HCT116 (cell line): ENCODE results near the gene GMPPA. TPM values are rescaled to one million over a fixed set of nuclear protein-coding genes. Genes with fewer than 3 reads are reported as not detected.
A peak's percentile ranks its signal among the peaks of the same experiment; 100 is the strongest.

Experiments used
- ATAC-seq: fragments of 200-7000 bp; cut with Tn5 transposase; 2 replicates; pipeline ENCODE4 v1.9.1; 2020; ENCODE audit warnings: mild to moderate bottlenecking, moderate library complexity
- BruUV-seq: library from RNA; stranded (reverse); fragments of 400-500 nt; replicated peaks from 2 replicates; lab custom pipeline; 2021; lab: Mats Ljungman, UMichigan
- CTCF ChIA-PET: fragments of 300-600 bp; sonication (Branson Sonifier 250); formaldehyde crosslinking; loops from one replicate; lab custom pipeline; 2021; ENCODE audit warnings: antibody characterized with exemption; lab: Charles Lee
- POLR2A ChIA-PET: fragments of 300-600, 350-600 bp; sonication (Branson Sonifier 250); formaldehyde crosslinking; loops from one replicate; lab custom pipeline; 2021; ENCODE audit warnings: antibody characterized with exemption; lab: Charles Lee
- RAD21 ChIA-PET, 2 experiments: fragments of 300-600 bp; sonication (Branson Sonifier 250); formaldehyde crosslinking; loops; one replicate each; lab custom pipeline; 2023; ENCODE audit warnings: low total read pairs in 2 of 2; ENCODE audit not compliant: uncharacterized antibody in 2 of 2, unreplicated experiment in 2 of 2, low non-redundant PET in 1 of 2; lab: Charles Lee
- DNase-seq: peaks from one replicate; pipeline ENCODE4 v3.0.0-alpha.2; 2010; ENCODE audit warnings: low read depth, low spot score
- H2AFZ ChIP-seq: fragments of 200-600 bp; shearing (Covaris generic), sonication (generic); 2 replicates; pipeline ENCODE4 v1.6.1; 2017; ENCODE audit warnings: low read depth, mixed run types, mixed read lengths, antibody characterized with exemption, low read length; ENCODE audit not compliant: poor library complexity, severe bottlenecking
- H3K27ac ChIP-seq: 2 replicates; pipeline ENCODE4 v1.5.1; 2012; ENCODE audit warnings: low read depth, low read length
- H3K27me3 ChIP-seq: fragments of 200-600 bp; sonication (generic); 2 replicates; pipeline ENCODE4 v1.6.1; 2016; ENCODE audit warnings: mixed run types, low read length, mixed read lengths; ENCODE audit not compliant: insufficient read depth
- H3K36me3 ChIP-seq, 2 experiments: fragments of 200-500 bp in 1 of 2; fragments of 200-600 bp in 1 of 2; sonication (Bioruptor generic) in 1 of 2; sonication (generic) in 1 of 2; 2 replicates each; pipeline versions ENCODE4 v1.5.1 to v1.6.1; 2014 to 2016; ENCODE audit warnings: low read length in 2 of 2, inconsistent platforms in 1 of 2, mixed read lengths in 1 of 2, mixed run types in 1 of 2; ENCODE audit not compliant: insufficient read depth in 2 of 2, control insufficient read depth in 1 of 2
- H3K4me1 ChIP-seq, 2 experiments: fragments of 200-600 bp in 1 of 2; sonication (generic) in 1 of 2; 2 replicates each; pipeline versions ENCODE4 v1.5.1 to v1.6.1; 2012 to 2017; ENCODE audit warnings: low read length in 2 of 2, inconsistent platforms in 1 of 2, mild to moderate bottlenecking in 1 of 2, mixed read lengths in 1 of 2, mixed run types in 1 of 2, moderate library complexity in 1 of 2; ENCODE audit not compliant: insufficient read depth in 2 of 2, control insufficient read depth in 1 of 2
- H3K4me2 ChIP-seq: fragments of 200-600 bp; sonication (generic); 2 replicates; pipeline ENCODE4 v1.6.1; 2017; ENCODE audit warnings: mixed run types, low read length, mixed read lengths
- H3K4me3 ChIP-seq, 2 experiments: fragments of 200-600 bp in 1 of 2; sonication (generic) in 1 of 2; replicated peaks in 1 of 2; 2 replicates each; pipeline ENCODE4 v1.5.1; 2011 to 2016; ENCODE audit warnings: low read length in 2 of 2, control low read depth in 1 of 2, low read depth in 1 of 2, mild to moderate bottlenecking in 1 of 2, mixed read lengths in 1 of 2, mixed run types in 1 of 2
- H3K79me2 ChIP-seq: fragments of 200-600 bp; sonication (generic); 2 replicates; pipeline ENCODE4 v1.6.1; 2017; ENCODE audit warnings: mild to moderate bottlenecking, mixed run types, low read length, moderate library complexity, mixed read lengths; ENCODE audit not compliant: insufficient read depth
- H3K9ac ChIP-seq: fragments of 200-600 bp; sonication (generic); 2 replicates; pipeline ENCODE4 v1.6.1; 2016; ENCODE audit warnings: low read length, mixed read lengths
- H3K9me2 ChIP-seq: fragments of 200-600 bp; sonication (generic), shearing (Covaris generic); 2 replicates; pipeline ENCODE4 v1.6.1; 2017; ENCODE audit warnings: mixed run types, mild to moderate bottlenecking, moderate library complexity; ENCODE audit not compliant: insufficient read depth
- H3K9me3 ChIP-seq, 2 experiments: fragments of 200-500 bp in 1 of 2; fragments of 200-600 bp in 1 of 2; sonication (Bioruptor generic) in 1 of 2; sonication (generic) in 1 of 2; 2 replicates each; pipeline ENCODE4 v1.6.1; 2014 to 2017; ENCODE audit warnings: low read length in 2 of 2, mixed read lengths in 2 of 2, inconsistent platforms in 1 of 2, low read depth in 1 of 2, mild to moderate bottlenecking in 1 of 2, mixed run types in 1 of 2, moderate library complexity in 1 of 2; ENCODE audit not compliant: control insufficient read depth in 1 of 2, insufficient read depth in 1 of 2
- H4K20me1 ChIP-seq: fragments of 200-600 bp; sonication (generic), shearing (Covaris generic); 2 replicates; pipeline ENCODE4 v1.6.1; 2017; ENCODE audit warnings: mixed run types, mild to moderate bottlenecking, moderate library complexity; ENCODE audit not compliant: insufficient read depth
- POLR2AphosphoS5 ChIP-seq: IDR thresholded peaks from 2 replicates; pipeline ENCODE4 v1.6.1; 2011; ENCODE audit warnings: mild to moderate bottlenecking, low read depth, low read length, moderate library complexity
- SP1 ChIP-seq: IDR thresholded peaks from 2 replicates; pipeline ENCODE4 v1.6.1; 2012; ENCODE audit warnings: low read depth
- intact Hi-C: fragments of 100-400 bp; cut with micrococcal nuclease; formaldehyde crosslinking; loops from 2 replicates; pipeline ENCODE4 v1.10.0; 2022
- total RNA-seq: library from RNA; stranded (reverse); gene quantifications from one replicate; pipeline ENCODE4 v1.2.1, GENCODE V29; 2021; ENCODE audit not compliant: unreplicated experiment
- TF ChIP-seq, protein P1 (sequence below): IDR thresholded peaks from 2 replicates; pipeline ENCODE4 v1.6.1; 2011; ENCODE audit warnings: mild to moderate bottlenecking, low read length, moderate library complexity; ENCODE audit not compliant: insufficient replicate concordance; ENCODE audit errors: extremely low read depth
- TF ChIP-seq, protein P2 (sequence below), 3 experiments: fragments of 200-600 bp in 1 of 3; sonication (generic) in 1 of 3; IDR thresholded peaks in 2 of 3; conservative IDR thresholded peaks in 1 of 3; 2 replicates each; pipeline ENCODE4 v1.5.1; 2012 to 2017; ENCODE audit warnings: low read depth in 2 of 3, low read length in 2 of 3, antibody characterized with exemption in 1 of 3, borderline replicate concordance in 1 of 3, control low read depth in 1 of 3, mild to moderate bottlenecking in 1 of 3, mixed read lengths in 1 of 3, mixed run types in 1 of 3, moderate library complexity in 1 of 3; ENCODE audit not compliant: insufficient read depth in 1 of 3

Gene GMPPA
- total RNA-seq, 1 experiment from 2014 or later, result 71.8 TPM

DNA sequence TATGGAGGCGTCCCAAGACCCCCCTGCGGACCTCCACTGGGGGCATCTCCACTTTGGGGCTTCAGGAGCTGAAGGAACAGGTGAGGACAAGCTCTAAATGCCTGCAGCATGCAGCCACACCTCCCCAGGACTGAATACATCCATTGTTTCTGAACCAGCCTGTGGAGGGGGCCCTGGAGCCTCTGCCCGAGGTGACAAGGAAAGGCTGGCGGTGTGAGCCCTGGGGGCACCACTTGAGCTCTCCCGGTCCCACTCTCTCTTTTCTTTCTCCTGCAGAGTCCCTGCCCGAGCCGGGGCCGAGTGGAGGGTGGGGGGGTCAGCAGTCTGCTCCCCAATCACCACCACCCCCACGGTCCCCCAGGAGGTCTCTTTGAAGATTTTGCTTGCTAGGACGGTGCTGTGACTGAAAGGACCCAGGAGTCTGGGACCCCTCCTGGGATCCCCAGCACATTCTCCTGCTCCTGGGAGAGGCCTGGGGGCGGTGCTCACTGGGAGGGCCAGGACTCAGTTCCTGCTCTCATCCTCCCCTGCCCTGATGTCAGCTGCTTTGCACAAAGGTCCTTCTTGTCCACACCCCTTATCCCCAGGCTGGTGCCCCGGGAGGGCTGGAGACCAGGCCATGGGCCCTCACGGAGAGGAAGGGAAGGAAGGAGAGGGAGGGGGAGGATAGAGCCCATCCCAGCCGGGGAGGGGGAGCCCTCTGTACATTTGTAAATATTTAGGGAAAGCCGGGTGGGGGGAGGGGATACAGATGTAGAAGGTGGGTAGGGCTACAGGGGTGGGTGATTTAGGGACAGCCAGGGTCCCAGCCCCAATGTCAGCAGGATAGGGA lies 39.2 kb downstream of the GMPPA start:
- H3K27me3 ChIP-seq, result no peaks in the 10 kb centered on the region
- ChIA-PET RAD21 (interaction anchor here in 1 of 2 experiments (0.6 kb wide), 1 partner anchor 85 kb away, joined by 3 read pairs; no protein-coding TSS in a partner anchor), CTCF (interaction anchor here (1.1 kb wide), 1 partner anchor 42 kb away, joined by 3 read pairs; a partner anchor contains a TSS), POLR2A (no interaction called here)
- no peaks in the 10 kb centered on the region for H3K9me3 ChIP-seq
- peaks cover 45% of the 10 kb centered on the region for H3K79me2 ChIP-seq
- H2AFZ ChIP-seq, result no peak overlapping the region
- H3K4me1 ChIP-seq, result peaks cover 24 to 77% of the 10 kb centered on the region in 2 experiments
- H3K4me3 ChIP-seq, result no peak overlapping the region
- TF ChIP-seq, protein P1, sequence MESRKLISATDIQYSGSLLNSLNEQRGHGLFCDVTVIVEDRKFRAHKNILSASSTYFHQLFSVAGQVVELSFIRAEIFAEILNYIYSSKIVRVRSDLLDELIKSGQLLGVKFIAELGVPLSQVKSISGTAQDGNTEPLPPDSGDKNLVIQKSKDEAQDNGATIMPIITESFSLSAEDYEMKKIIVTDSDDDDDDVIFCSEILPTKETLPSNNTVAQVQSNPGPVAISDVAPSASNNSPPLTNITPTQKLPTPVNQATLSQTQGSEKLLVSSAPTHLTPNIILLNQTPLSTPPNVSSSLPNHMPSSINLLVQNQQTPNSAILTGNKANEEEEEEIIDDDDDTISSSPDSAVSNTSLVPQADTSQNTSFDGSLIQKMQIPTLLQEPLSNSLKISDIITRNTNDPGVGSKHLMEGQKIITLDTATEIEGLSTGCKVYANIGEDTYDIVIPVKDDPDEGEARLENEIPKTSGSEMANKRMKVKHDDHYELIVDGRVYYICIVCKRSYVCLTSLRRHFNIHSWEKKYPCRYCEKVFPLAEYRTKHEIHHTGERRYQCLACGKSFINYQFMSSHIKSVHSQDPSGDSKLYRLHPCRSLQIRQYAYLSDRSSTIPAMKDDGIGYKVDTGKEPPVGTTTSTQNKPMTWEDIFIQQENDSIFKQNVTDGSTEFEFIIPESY, result no peak
- TF ChIP-seq SP1 (no peak), POLR2AphosphoS5 (peak; percentile 39)
- TF ChIP-seq, protein P2, sequence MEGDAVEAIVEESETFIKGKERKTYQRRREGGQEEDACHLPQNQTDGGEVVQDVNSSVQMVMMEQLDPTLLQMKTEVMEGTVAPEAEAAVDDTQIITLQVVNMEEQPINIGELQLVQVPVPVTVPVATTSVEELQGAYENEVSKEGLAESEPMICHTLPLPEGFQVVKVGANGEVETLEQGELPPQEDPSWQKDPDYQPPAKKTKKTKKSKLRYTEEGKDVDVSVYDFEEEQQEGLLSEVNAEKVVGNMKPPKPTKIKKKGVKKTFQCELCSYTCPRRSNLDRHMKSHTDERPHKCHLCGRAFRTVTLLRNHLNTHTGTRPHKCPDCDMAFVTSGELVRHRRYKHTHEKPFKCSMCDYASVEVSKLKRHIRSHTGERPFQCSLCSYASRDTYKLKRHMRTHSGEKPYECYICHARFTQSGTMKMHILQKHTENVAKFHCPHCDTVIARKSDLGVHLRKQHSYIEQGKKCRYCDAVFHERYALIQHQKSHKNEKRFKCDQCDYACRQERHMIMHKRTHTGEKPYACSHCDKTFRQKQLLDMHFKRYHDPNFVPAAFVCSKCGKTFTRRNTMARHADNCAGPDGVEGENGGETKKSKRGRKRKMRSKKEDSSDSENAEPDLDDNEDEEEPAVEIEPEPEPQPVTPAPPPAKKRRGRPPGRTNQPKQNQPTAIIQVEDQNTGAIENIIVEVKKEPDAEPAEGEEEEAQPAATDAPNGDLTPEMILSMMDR (IDR thresholded peaks at IDR 0.05 in 2 of 3, conservative IDR thresholded peaks at IDR 0.05 in 1 of 3; ENCODE audit: borderline replicate concordance in 1 of 3, insufficient read depth in 1 of 3, low read depth in 2 of 3, low read length in 2 of 3), result peak in 1 of 3 experiments; percentile 23; a peak in 2 of 6 replicates
- no peaks in the 10 kb centered on the region for H3K9me2 ChIP-seq
- peaks cover 6% of the 10 kb centered on the region; the same call in 1 of the 2 replicates for H4K20me1 ChIP-seq
- no TSS peak for BruUV-seq
- peak overlapping the region; percentile 57 for H3K4me2 ChIP-seq
- intact Hi-C loops, result loop anchor here (10.0 kb wide), 1 partner anchor 363 kb away; the partner anchor contains the start of genes CNPPD1, RETREG2 and SLC23A3
- H3K9ac ChIP-seq, result peak overlapping the region; percentile 24
- peak; percentile 49 for ATAC-seq
- peaks cover 0 to 28% of the 10 kb centered on the region in 2 experiments; a peak in 2 of 4 replicates for H3K36me3 ChIP-seq
- no peak for DNase-seq
- H3K27ac ChIP-seq, result peak overlapping the region; percentile 49
